Vagina (tissue), 2 donors: ENCODE measurements around the gene RHOT1. TPM values are rescaled to one million over a fixed set of nuclear protein-coding genes. Genes with fewer than 3 reads are reported as not detected.

Experiments
- DNase-seq, 2 donors: peaks; one replicate each; pipeline ENCODE4 v3.0.0-alpha.2; 2017; ENCODE audit errors: extremely low spot score in 2 of 2
- H3K27ac ChIP-seq: fragments of 200-600 bp; sonication (generic); one replicate; pipeline ENCODE4 v1.5.1; 2019
- H3K27me3 ChIP-seq: fragments of 200-600 bp; sonication (generic); one replicate; pipeline ENCODE4 v1.5.1; 2019
- H3K36me3 ChIP-seq, 2 donors: fragments of 200-600 bp; sonication (generic); one replicate each; pipeline ENCODE4 v1.5.1; 2017 to 2019
- H3K4me1 ChIP-seq: fragments of 200-600 bp; sonication (generic); one replicate; pipeline ENCODE4 v1.5.1; 2019
- H3K4me3 ChIP-seq, 2 donors: fragments of 200-600 bp; sonication (generic); 1 replicate in 1 of 2; 2 replicates in 1 of 2; pipeline ENCODE4 v1.5.1; 2016 to 2019
- H3K9me3 ChIP-seq: fragments of 200-600 bp; sonication (generic); one replicate; pipeline ENCODE4 v1.5.1; 2019
- CTCF ChIP-seq, 3 experiments: fragments of 450-650 bp in 2 of 3; fragments of 200-600 bp in 1 of 3; sonication (generic) in 1 of 3; IDR thresholded peaks; one replicate each; pipeline ENCODE4 v1.5.1; 2017 to 2019; ENCODE audit warnings: antibody characterized with exemption in 3 of 3, mild to moderate bottlenecking in 2 of 3, moderate library complexity in 2 of 3
- POLR2A ChIP-seq, 2 donors: fragments of 450-650 bp; IDR thresholded peaks; one replicate each; pipeline ENCODE4 v1.6.1; 2017; ENCODE audit warnings: antibody characterized with exemption in 2 of 2, mild to moderate bottlenecking in 2 of 2, moderate library complexity in 2 of 2
- POLR2AphosphoS5 ChIP-seq, 2 donors: sonication (generic); formaldehyde crosslinking; IDR thresholded peaks; one replicate each; pipeline ENCODE4 v1.9.0; 2017; ENCODE audit warnings: antibody characterized with exemption in 2 of 2, mild to moderate bottlenecking in 2 of 2, low read depth in 1 of 2; ENCODE audit not compliant: insufficient read depth in 1 of 2
- intact Hi-C: fragments of 100-400 bp; cut with DNase I; formaldehyde crosslinking; loops from one replicate; pipeline ENCODE4 v1.15.1; 2023
- total RNA-seq: library from RNA; depleted of rRNA; stranded (reverse); fragments of >200 nt; gene quantifications from one replicate; pipeline ENCODE4 v1.2.3, GENCODE V29; 2016

The RHOT1 gene
- total RNA-seq, 1 donor from 2014 or later: 46.2 TPM

- Histone ChIP-seq H3K9me3 (no peaks in the 10 kb centered on the region), H3K4me1 (no peaks in the 10 kb centered on the region), H3K36me3 (peaks cover 4 to 43% of the 10 kb centered on the region in 2 donors), H3K4me3 (no peak overlapping the region), H3K27ac (no peak overlapping the region), H3K27me3 (no peaks in the 10 kb centered on the region)
- TF ChIP-seq CTCF (IDR thresholded peaks at IDR 0.05): no peak
- TF ChIP-seq POLR2A (IDR thresholded peaks at IDR 0.05): no peak
- TF ChIP-seq POLR2AphosphoS5 (IDR thresholded peaks at IDR 0.05; ENCODE audit: insufficient read depth in 1 of 2, low read depth in 1 of 2): no peak
- no peak for DNase-seq
- intact Hi-C loops: no loop called here
These were observed 66.1 kb downstream of the RHOT1 start for GRCh38 chr17:32208436-32208835.

- no peaks in the 10 kb centered on the region for H3K9me3 ChIP-seq
- H3K4me1 ChIP-seq: no peaks in the 10 kb centered on the region
- no peaks in the 10 kb centered on the region for H3K27me3 ChIP-seq
- H3K4me3 ChIP-seq: no peak overlapping the region
- no peak for DNase-seq
- intact Hi-C loops: no loop called here
- no peak overlapping the region for H3K27ac ChIP-seq
- H3K36me3 ChIP-seq: peaks cover 4 to 44% of the 10 kb centered on the region in 2 donors
- TF ChIP-seq CTCF (IDR thresholded peaks at IDR 0.05): no peak
- TF ChIP-seq POLR2A (IDR thresholded peaks at IDR 0.05): no peak
- no peak for TF ChIP-seq POLR2AphosphoS5 (IDR thresholded peaks at IDR 0.05; ENCODE audit: insufficient read depth in 1 of 2, low read depth in 1 of 2)
These were observed 67.3 kb downstream of the RHOT1 start for GRCh38 chr17:32209608-32210007.

- H3K36me3 ChIP-seq: peaks cover 4 to 28% of the 10 kb centered on the region in 2 donors
- DNase-seq: no peak
- H3K4me3 ChIP-seq: no peak overlapping the region
- intact Hi-C loops: no loop called here
- H3K9me3 ChIP-seq: no peaks in the 10 kb centered on the region
- no peak overlapping the region for H3K27ac ChIP-seq
- H3K27me3 ChIP-seq: no peaks in the 10 kb centered on the region
- TF ChIP-seq CTCF (IDR thresholded peaks at IDR 0.05): no peak
- TF ChIP-seq POLR2A (IDR thresholded peaks at IDR 0.05): no peak
- TF ChIP-seq POLR2AphosphoS5 (IDR thresholded peaks at IDR 0.05; ENCODE audit: insufficient read depth in 1 of 2, low read depth in 1 of 2): no peak
- no peaks in the 10 kb centered on the region for H3K4me1 ChIP-seq
These were observed 69.4 kb downstream of the RHOT1 start for GRCh38 chr17:32211671-32212070.

- TF ChIP-seq POLR2AphosphoS5 (IDR thresholded peaks at IDR 0.05; ENCODE audit: insufficient read depth in 1 of 2, low read depth in 1 of 2) (no peak), POLR2A (IDR thresholded peaks at IDR 0.05) (no peak), CTCF (IDR thresholded peaks at IDR 0.05) (no peak)
- Histone ChIP-seq H3K4me3 (no peak overlapping the region), H3K4me1 (no peaks in the 10 kb centered on the region), H3K27me3 (no peaks in the 10 kb centered on the region), H3K27ac (no peak overlapping the region), H3K36me3 (peaks cover 0 to 9% of the 10 kb centered on the region in 2 donors), H3K9me3 (no peaks in the 10 kb centered on the region)
- DNase-seq: no peak
- intact Hi-C loops: no loop called here
These were observed 73.4 kb downstream of the RHOT1 start for GRCh38 chr17:32215696-32216095.

- Histone ChIP-seq H3K9me3 (no peaks in the 10 kb centered on the region), H3K4me3 (no peak overlapping the region), H3K27ac (no peak overlapping the region), H3K27me3 (no peaks in the 10 kb centered on the region), H3K36me3 (peaks cover 0 to 19% of the 10 kb centered on the region in 2 donors), H3K4me1 (no peaks in the 10 kb centered on the region)
- no peak for DNase-seq
- TF ChIP-seq CTCF (IDR thresholded peaks at IDR 0.05): no peak
- no peak for TF ChIP-seq POLR2AphosphoS5 (IDR thresholded peaks at IDR 0.05; ENCODE audit: insufficient read depth in 1 of 2, low read depth in 1 of 2)
- TF ChIP-seq POLR2A (IDR thresholded peaks at IDR 0.05): no peak
- intact Hi-C loops: no loop called here
These were observed 80.3 kb downstream of the RHOT1 start for GRCh38 chr17:32222621-32223020.
